Measurements from ENCODE around the gene VPS26B.

The VPS26B gene

DNA sequence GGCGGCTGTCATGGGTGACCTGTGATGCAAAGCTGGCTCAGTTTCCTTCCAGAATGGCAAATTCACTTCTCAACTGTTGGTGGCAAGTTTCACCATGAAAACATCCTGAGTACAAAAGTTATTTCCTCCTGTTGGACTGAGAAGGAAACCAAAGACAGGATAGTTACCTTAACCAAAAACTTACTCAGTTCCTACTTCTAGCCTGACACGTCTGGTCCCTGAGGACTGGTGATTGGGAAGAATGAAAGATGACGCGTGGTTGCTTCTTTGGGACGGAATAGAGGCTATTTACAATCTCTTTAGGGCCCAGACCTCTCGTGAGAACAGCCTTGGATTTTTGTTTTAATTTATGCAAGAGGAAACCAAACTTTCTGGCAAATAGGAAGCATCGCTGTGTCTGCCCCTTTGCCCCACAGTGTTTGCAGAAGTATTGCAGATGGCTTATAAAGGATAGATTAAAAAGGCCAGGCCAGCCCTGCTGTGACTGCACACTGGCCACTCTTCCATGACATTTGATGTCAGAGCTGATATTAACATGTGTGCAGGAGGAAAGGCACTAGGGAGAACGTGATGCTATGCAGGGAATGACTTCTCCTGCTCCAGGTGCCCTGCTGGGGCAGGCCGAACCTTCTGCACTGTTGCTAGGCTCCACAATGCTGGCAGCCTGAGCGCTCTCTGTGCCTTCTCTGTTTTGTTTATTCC, 7.6 kb downstream of the VPS26B start:
- H4K20me1 ChIP-seq (ENCODE audit: insufficient read depth, low read length) = peaks cover 63% of the 10 kb centered on the region
- TF ChIP-seq, protein P1, sequence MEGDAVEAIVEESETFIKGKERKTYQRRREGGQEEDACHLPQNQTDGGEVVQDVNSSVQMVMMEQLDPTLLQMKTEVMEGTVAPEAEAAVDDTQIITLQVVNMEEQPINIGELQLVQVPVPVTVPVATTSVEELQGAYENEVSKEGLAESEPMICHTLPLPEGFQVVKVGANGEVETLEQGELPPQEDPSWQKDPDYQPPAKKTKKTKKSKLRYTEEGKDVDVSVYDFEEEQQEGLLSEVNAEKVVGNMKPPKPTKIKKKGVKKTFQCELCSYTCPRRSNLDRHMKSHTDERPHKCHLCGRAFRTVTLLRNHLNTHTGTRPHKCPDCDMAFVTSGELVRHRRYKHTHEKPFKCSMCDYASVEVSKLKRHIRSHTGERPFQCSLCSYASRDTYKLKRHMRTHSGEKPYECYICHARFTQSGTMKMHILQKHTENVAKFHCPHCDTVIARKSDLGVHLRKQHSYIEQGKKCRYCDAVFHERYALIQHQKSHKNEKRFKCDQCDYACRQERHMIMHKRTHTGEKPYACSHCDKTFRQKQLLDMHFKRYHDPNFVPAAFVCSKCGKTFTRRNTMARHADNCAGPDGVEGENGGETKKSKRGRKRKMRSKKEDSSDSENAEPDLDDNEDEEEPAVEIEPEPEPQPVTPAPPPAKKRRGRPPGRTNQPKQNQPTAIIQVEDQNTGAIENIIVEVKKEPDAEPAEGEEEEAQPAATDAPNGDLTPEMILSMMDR (IDR thresholded peaks at IDR 0.05; ENCODE audit: borderline replicate concordance, extremely low read depth, low read length, poor library complexity, severe bottlenecking) = no peak
- TF ChIP-seq EZH2 (IDR thresholded peaks at IDR 0.05; ENCODE audit: borderline replicate concordance, low read depth, low read length, severe bottlenecking) = no peak
- peaks cover 77% of the 10 kb centered on the region for H3K36me3 ChIP-seq (ENCODE audit: insufficient read depth, low read length)
- H3K79me2 ChIP-seq (ENCODE audit: insufficient read depth, low read length) = peaks cover 87% of the 10 kb centered on the region
- H3K9me3 ChIP-seq (ENCODE audit: insufficient read depth, low read length, severe bottlenecking) = no peaks in the 10 kb centered on the region
- H3K27ac ChIP-seq (ENCODE audit: low read length) = no peak overlapping the region
- ATAC-seq (ENCODE audit: insufficient read depth, low read depth) (no peak), DNase-seq (no peak)
- H3K4me2 ChIP-seq (ENCODE audit: insufficient read depth, low read length) = no peak overlapping the region
- no peak overlapping the region for H3K4me3 ChIP-seq (ENCODE audit: low read depth in 1 of 2, low read length in 2 of 2)
- no peaks in the 10 kb centered on the region for H3K27me3 ChIP-seq (ENCODE audit: insufficient read depth, low read length, poor library complexity)
- no peak overlapping the region for H2AFZ ChIP-seq (ENCODE audit: low read depth, low read length)
- H3K9ac ChIP-seq (ENCODE audit: low read depth, low read length) = no peak overlapping the region
- H3K4me1 ChIP-seq (ENCODE audit: insufficient read depth, low read length) = peaks cover 30% of the 10 kb centered on the region

DNA sequence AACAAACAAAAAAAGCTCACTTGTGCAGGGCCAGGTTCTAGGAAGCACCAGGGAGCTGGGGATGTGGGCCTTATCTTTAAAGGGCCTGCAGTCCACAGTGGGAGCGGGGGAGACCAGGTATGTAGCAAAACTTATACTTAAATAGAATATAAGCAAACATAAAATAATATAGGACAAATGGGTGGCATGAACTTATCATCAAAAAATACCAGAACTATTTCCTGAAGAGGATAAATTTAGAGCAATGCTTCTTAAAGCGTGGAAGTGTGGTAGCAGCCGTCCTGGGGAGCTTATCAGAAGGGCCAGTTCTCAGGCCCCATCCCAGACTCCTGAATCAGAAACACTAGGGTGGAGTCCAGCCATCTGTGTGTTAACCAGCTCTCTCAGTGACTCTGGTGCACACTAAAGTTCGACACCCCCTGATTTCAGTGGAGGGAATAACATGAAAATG, 9.3 kb downstream of the VPS26B start:
- no peak for ATAC-seq (ENCODE audit: insufficient read depth, low read depth)
- Histone ChIP-seq H3K9me3 (ENCODE audit: insufficient read depth, low read length, severe bottlenecking) (no peaks in the 10 kb centered on the region), H3K27me3 (ENCODE audit: insufficient read depth, low read length, poor library complexity) (no peaks in the 10 kb centered on the region), H3K36me3 (ENCODE audit: insufficient read depth, low read length) (peaks cover 79% of the 10 kb centered on the region), H3K79me2 (ENCODE audit: insufficient read depth, low read length) (peaks cover 71% of the 10 kb centered on the region), H4K20me1 (ENCODE audit: insufficient read depth, low read length) (peaks cover 58% of the 10 kb centered on the region), H2AFZ (ENCODE audit: low read depth, low read length) (no peak overlapping the region), H3K27ac (ENCODE audit: low read length) (no peak overlapping the region), H3K4me3 (ENCODE audit: low read depth in 1 of 2, low read length in 2 of 2) (no peak overlapping the region), H3K9ac (ENCODE audit: low read depth, low read length) (no peak overlapping the region), H3K4me2 (ENCODE audit: insufficient read depth, low read length) (no peak overlapping the region), H3K4me1 (ENCODE audit: insufficient read depth, low read length) (peaks cover 16% of the 10 kb centered on the region)
- no peak for DNase-seq
- TF ChIP-seq EZH2 (IDR thresholded peaks at IDR 0.05; ENCODE audit: borderline replicate concordance, low read depth, low read length, severe bottlenecking) = no peak
- TF ChIP-seq, protein P1 (IDR thresholded peaks at IDR 0.05; ENCODE audit: borderline replicate concordance, extremely low read depth, low read length, poor library complexity, severe bottlenecking) = no peak

DNA sequence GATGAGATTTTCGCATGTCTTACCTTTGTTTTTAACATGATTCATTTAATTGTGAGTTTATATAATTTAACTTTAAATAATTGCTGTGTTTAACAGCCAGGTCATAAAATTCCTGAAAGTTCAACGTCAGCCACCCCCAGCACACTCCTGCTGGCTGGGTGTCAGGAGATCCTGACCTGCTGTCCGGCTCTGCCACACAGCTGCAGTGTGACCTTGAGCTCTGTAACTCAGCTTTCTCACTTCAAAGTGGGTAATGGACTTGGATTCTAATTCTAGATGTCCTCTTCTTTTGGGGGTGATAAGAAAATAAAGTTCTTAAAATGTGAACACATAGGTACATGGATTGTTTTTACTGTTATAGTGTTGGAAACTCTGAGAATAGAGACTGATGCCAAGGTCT, 10.9 kb downstream of the VPS26B start:
- Histone ChIP-seq H4K20me1 (ENCODE audit: insufficient read depth, low read length) (peaks cover 41% of the 10 kb centered on the region), H3K79me2 (ENCODE audit: insufficient read depth, low read length) (peaks cover 54% of the 10 kb centered on the region), H3K27me3 (ENCODE audit: insufficient read depth, low read length, poor library complexity) (no peaks in the 10 kb centered on the region), H3K9me3 (ENCODE audit: insufficient read depth, low read length, severe bottlenecking) (no peaks in the 10 kb centered on the region), H3K27ac (ENCODE audit: low read length) (no peak overlapping the region), H3K9ac (ENCODE audit: low read depth, low read length) (no peak overlapping the region), H3K4me3 (ENCODE audit: low read depth in 1 of 2, low read length in 2 of 2) (no peak overlapping the region), H3K4me1 (ENCODE audit: insufficient read depth, low read length) (peaks cover 5% of the 10 kb centered on the region; the same call in 1 of the 2 replicates), H3K4me2 (ENCODE audit: insufficient read depth, low read length) (no peak overlapping the region), H3K36me3 (ENCODE audit: insufficient read depth, low read length) (peaks cover 83% of the 10 kb centered on the region), H2AFZ (ENCODE audit: low read depth, low read length) (no peak overlapping the region)
- TF ChIP-seq, protein P1 (IDR thresholded peaks at IDR 0.05; ENCODE audit: borderline replicate concordance, extremely low read depth, low read length, poor library complexity, severe bottlenecking) = no peak
- TF ChIP-seq EZH2 (IDR thresholded peaks at IDR 0.05; ENCODE audit: borderline replicate concordance, low read depth, low read length, severe bottlenecking) = no peak
- no peak for DNase-seq
- no peak for ATAC-seq (ENCODE audit: insufficient read depth, low read depth)
